ENCODE results near the gene GARIN5B. TPM values are rescaled to one million over a fixed set of nuclear protein-coding genes. Genes with fewer than 3 reads are reported as not detected.

GARIN5B gene
- total RNA-seq, 1 experiment from 2014 or later, result 0.11 TPM

- H2AFZ ChIP-seq, result no peak overlapping the region
- no peaks in the 10 kb centered on the region for H4K20me1 ChIP-seq (ENCODE audit: insufficient read depth)
- H3K4me2 ChIP-seq, result peak overlapping the region; percentile 89
- BruUV-seq (replicated peaks), result no TSS peak
- no peak overlapping the region for H3K27ac ChIP-seq
- no peaks in the 10 kb centered on the region for H3K9me2 ChIP-seq (ENCODE audit: insufficient read depth)
- H3K79me2 ChIP-seq (ENCODE audit: low read depth), result no peaks in the 10 kb centered on the region
- peaks cover 36% of the 10 kb centered on the region for H3F3A ChIP-seq (ENCODE audit: insufficient read depth, low read depth)
- ChIA-PET POLR2A (ENCODE audit: unreplicated experiment) (interaction anchor here (0.6 to 1.2 kb wide), 5 partner anchors 13 to 182 kb away, joined by 3 to 23 read pairs (median 7); partner anchors contain the start of genes HSPBP1 and KMT5C), CTCF (interaction anchor here (0.9 to 1.7 kb wide), 4 partner anchors 13 to 51 kb away, joined by 3 to 5 read pairs (median 4); partner anchors contain the start of genes KMT5C and TMEM238)
- peaks cover 47% of the 10 kb centered on the region for H3K4me1 ChIP-seq (replicated peaks; ENCODE audit: insufficient read depth)
- TF ChIP-seq CTCF (conservative IDR thresholded peaks at IDR 0.05) (no peak), EZH2 (IDR thresholded peaks at IDR 0.05; ENCODE audit: low read depth) (no peak)
- DNase-seq, result no peak
- peaks cover 5% of the 10 kb centered on the region for H3K27me3 ChIP-seq (ENCODE audit: insufficient read depth, low read depth)
- peak overlapping the region; percentile 72; the same call in 1 of the 2 replicates for H3K4me3 ChIP-seq
- intact Hi-C loops (cut with micrococcal nuclease; ENCODE audit: unreplicated experiment), result loop anchor here (1.0 kb wide), 1 partner anchor 13 kb away; the partner anchor contains the start of gene KMT5C
- H3K36me3 ChIP-seq (ENCODE audit: low read depth), result no peaks in the 10 kb centered on the region
- no peaks in the 10 kb centered on the region for H3K9me3 ChIP-seq (ENCODE audit: insufficient read depth, low read depth)
These were observed 10.4 kb downstream of the GARIN5B start for GRCh38 chr19:55352549-55353145.

GRCh38 chr19:55352040-55352439 is 11.0 kb downstream of the GARIN5B start:
- ChIA-PET POLR2A (ENCODE audit: unreplicated experiment) (interaction anchor here (0.5 to 1.1 kb wide), 6 partner anchors 13 to 183 kb away, joined by 4 to 23 read pairs (median 6); partner anchors contain the start of gene KMT5C), CTCF (interaction anchor here (0.6 to 1.7 kb wide), 4 partner anchors 13 to 50 kb away, joined by 3 to 5 read pairs (median 3); partner anchors contain the start of genes KMT5C and TMEM238)
- Histone ChIP-seq H3K36me3 (ENCODE audit: low read depth) (no peaks in the 10 kb centered on the region), H3F3A (ENCODE audit: insufficient read depth, low read depth) (peaks cover 36% of the 10 kb centered on the region), H4K20me1 (ENCODE audit: insufficient read depth) (no peaks in the 10 kb centered on the region), H3K27ac (peak overlapping the region; percentile 54), H3K4me2 (peak overlapping the region; percentile 89), H3K9me2 (ENCODE audit: insufficient read depth) (no peaks in the 10 kb centered on the region), H3K9me3 (ENCODE audit: insufficient read depth, low read depth) (no peaks in the 10 kb centered on the region), H2AFZ (no peak overlapping the region), H3K4me1 (replicated peaks; ENCODE audit: insufficient read depth) (peaks cover 47% of the 10 kb centered on the region), H3K79me2 (ENCODE audit: low read depth) (no peaks in the 10 kb centered on the region), H3K4me3 (no peak overlapping the region), H3K27me3 (ENCODE audit: insufficient read depth, low read depth) (peaks cover 5% of the 10 kb centered on the region)
- intact Hi-C loops (cut with micrococcal nuclease; ENCODE audit: unreplicated experiment), result loop anchor here (1.0 kb wide), 1 partner anchor 13 kb away; the partner anchor contains the start of gene KMT5C
- BruUV-seq (replicated peaks), result no TSS peak
- DNase-seq, result peak; percentile 95 to 99
- no peak for TF ChIP-seq EZH2 (IDR thresholded peaks at IDR 0.05; ENCODE audit: low read depth)

GRCh38 chr19:55350620-55351315 is 12.3 kb downstream of the GARIN5B start:
- Histone ChIP-seq H3K9me2 (ENCODE audit: insufficient read depth) (no peaks in the 10 kb centered on the region), H2AFZ (no peak overlapping the region), H3K4me1 (replicated peaks; ENCODE audit: insufficient read depth) (peaks cover 50% of the 10 kb centered on the region), H3K27ac (peak overlapping the region; percentile 54), H3K36me3 (ENCODE audit: low read depth) (no peaks in the 10 kb centered on the region), H3K4me2 (peak overlapping the region; percentile 64), H3K4me3 (no peak overlapping the region), H4K20me1 (ENCODE audit: insufficient read depth) (no peaks in the 10 kb centered on the region), H3K9me3 (ENCODE audit: insufficient read depth, low read depth) (no peaks in the 10 kb centered on the region), H3F3A (ENCODE audit: insufficient read depth, low read depth) (peaks cover 32% of the 10 kb centered on the region), H3K79me2 (ENCODE audit: low read depth) (no peaks in the 10 kb centered on the region), H3K27me3 (ENCODE audit: insufficient read depth, low read depth) (no peaks in the 10 kb centered on the region)
- intact Hi-C loops (cut with micrococcal nuclease; ENCODE audit: unreplicated experiment), result no loop called here
- ChIA-PET POLR2A (ENCODE audit: unreplicated experiment) (interaction anchor here (0.6 to 1.0 kb wide), 3 partner anchors 22 to 304 kb away, joined by 3 to 6 read pairs (median 4); partner anchors contain the start of gene U2AF2), CTCF (interaction anchor here (0.6 to 1.6 kb wide), 2 partner anchors 11 to 83 kb away, joined by 3 to 5 read pairs; no protein-coding TSS in a partner anchor)
- BruUV-seq (replicated peaks), result no TSS peak
- no peak for DNase-seq
- TF ChIP-seq EZH2 (IDR thresholded peaks at IDR 0.05; ENCODE audit: low read depth), result no peak
- TF ChIP-seq CTCF (conservative IDR thresholded peaks at IDR 0.05), result no peak
